HepG2 (cell line): ENCODE results near the gene CRYBA1. TPM values are rescaled to one million over a fixed set of nuclear protein-coding genes. Genes with fewer than 3 reads are reported as not detected.
A peak's percentile ranks its signal among the peaks of the same experiment; 100 is the strongest.

Experiments
- ARID3A ChIP-seq: IDR thresholded peaks from 2 replicates; pipeline ENCODE4 v1.6.1; 2012; ENCODE audit warnings: low read depth, low read length, improper control_type of control experiment
- ATF5 ChIP-seq: sonication (generic); formaldehyde crosslinking; IDR thresholded peaks from 2 replicates; pipeline ENCODE4 v1.4.0; 2020; ENCODE audit warnings: mild to moderate bottlenecking, low read depth, missing genetic modification reagents
- ELK4 ChIP-seq: sonication (generic); formaldehyde crosslinking; IDR thresholded peaks from 2 replicates; pipeline ENCODE4 v1.9.0; 2021; ENCODE audit warnings: missing genetic modification reagents, borderline replicate concordance
- ETV6 ChIP-seq: sonication (generic); formaldehyde crosslinking; conservative IDR thresholded peaks from 2 replicates; pipeline ENCODE4 v1.4.0; 2020; ENCODE audit warnings: missing genetic modification reagents
- GZF1 ChIP-seq: sonication (generic); formaldehyde crosslinking; IDR thresholded peaks from 2 replicates; pipeline ENCODE4 v1.5.1; 2020; ENCODE audit warnings: mild to moderate bottlenecking, missing genetic modification reagents
- HNRNPH1 ChIP-seq: fragments of 200-400 bp; formaldehyde crosslinking; optimal IDR thresholded peaks from 2 replicates; pipeline ENCODE3; 2017; ENCODE audit warnings: mild to moderate bottlenecking, low read depth, low read length
- HOXA7 ChIP-seq: sonication (generic); formaldehyde crosslinking; IDR thresholded peaks from 2 replicates; pipeline ENCODE4 v1.8.1; 2022; ENCODE audit warnings: mild to moderate bottlenecking, missing genetic modification reagents, moderate library complexity
- MEIS1 ChIP-seq: sonication (generic); formaldehyde crosslinking; IDR thresholded peaks from 2 replicates; pipeline ENCODE4 v1.9.0; 2021; ENCODE audit warnings: mild to moderate bottlenecking, missing genetic modification reagents, moderate library complexity, borderline replicate concordance
- MXD3 ChIP-seq: IDR thresholded peaks from 2 replicates; pipeline ENCODE4 v1.6.1; 2016; ENCODE audit warnings: mild to moderate bottlenecking, missing biosample characterization, missing genetic modification reagents
- MXI1 ChIP-seq: IDR thresholded peaks from 3 replicates; pipeline ENCODE4 v1.6.1; 2012; ENCODE audit warnings: low read depth, low read length, inconsistent platforms, borderline replicate concordance
- NCOA1 ChIP-seq: sonication (generic); formaldehyde crosslinking; IDR thresholded peaks from 2 replicates; pipeline ENCODE4 v1.9.0; 2021; ENCODE audit warnings: missing genetic modification reagents
- NR2F1 ChIP-seq, 2 experiments: fragments of 450-650 bp in 1 of 2; formaldehyde crosslinking in 1 of 2; IDR thresholded peaks; 2 replicates each; pipeline versions ENCODE4 v1.5.0 to v1.6.1; 2016 to 2020; ENCODE audit warnings: mild to moderate bottlenecking in 1 of 2, missing compliant biosample characterization in 1 of 2, missing genetic modification reagents in 1 of 2, moderate library complexity in 1 of 2
- PAWR ChIP-seq: sonication (generic); formaldehyde crosslinking; IDR thresholded peaks from 2 replicates; pipeline ENCODE4 v1.4.0; 2020; ENCODE audit warnings: missing genetic modification reagents, mild to moderate bottlenecking, borderline replicate concordance
- PPARG ChIP-seq: conservative IDR thresholded peaks from 2 replicates; pipeline ENCODE4 v1.6.1; 2016; ENCODE audit warnings: missing biosample characterization, missing genetic modification reagents
- RAD51 ChIP-seq: fragments of 450-650 bp; IDR thresholded peaks from 2 replicates; pipeline ENCODE4 v1.6.1; 2016; ENCODE audit warnings: borderline replicate concordance
- RXRA ChIP-seq: sonication (generic); formaldehyde crosslinking; IDR thresholded peaks from 2 replicates; pipeline ENCODE4 v1.5.1; 2020; ENCODE audit warnings: missing genetic modification reagents
- SRSF4 ChIP-seq: fragments of 200-400 bp; formaldehyde crosslinking; IDR thresholded peaks from one replicate; pipeline ENCODE4 v1.6.1; 2018; ENCODE audit warnings: mild to moderate bottlenecking, low read depth, low read length, moderate library complexity; ENCODE audit not compliant: poor library complexity, severe bottlenecking
- SRY ChIP-seq: sonication (generic); formaldehyde crosslinking; IDR thresholded peaks from 2 replicates; pipeline ENCODE4 v1.8.0; 2022; ENCODE audit warnings: mild to moderate bottlenecking, missing genetic modification reagents
- SSRP1 ChIP-seq: IDR thresholded peaks from 2 replicates; pipeline ENCODE4 v1.6.1; 2016; ENCODE audit warnings: control low read depth
- ZBTB42 ChIP-seq: sonication (generic); formaldehyde crosslinking; IDR thresholded peaks from 2 replicates; pipeline ENCODE4 v1.5.0; 2020; ENCODE audit warnings: mild to moderate bottlenecking, missing genetic modification reagents
- ZMAT3 ChIP-seq: sonication (generic); formaldehyde crosslinking; conservative IDR thresholded peaks from 2 replicates; pipeline ENCODE4 v1.7.0; 2021; ENCODE audit warnings: missing genetic modification reagents
- ZNF343 ChIP-seq: sonication (generic); formaldehyde crosslinking; IDR thresholded peaks from 2 replicates; pipeline ENCODE4 v1.4.0; 2020; ENCODE audit warnings: mild to moderate bottlenecking, missing genetic modification reagents
- ZNF430 ChIP-seq: sonication (generic); formaldehyde crosslinking; IDR thresholded peaks from 2 replicates; pipeline ENCODE4 v1.9.0; 2021; ENCODE audit warnings: mild to moderate bottlenecking, missing genetic modification reagents
- ZNF549 ChIP-seq: sonication (generic); formaldehyde crosslinking; IDR thresholded peaks from 2 replicates; pipeline ENCODE4 v1.5.0; 2020; ENCODE audit warnings: missing genetic modification reagents
- ZNF550 ChIP-seq: sonication (generic); formaldehyde crosslinking; IDR thresholded peaks from 2 replicates; pipeline ENCODE4 v1.4.0; 2020; ENCODE audit warnings: mild to moderate bottlenecking, missing genetic modification reagents, borderline replicate concordance
- ZNF569 ChIP-seq: sonication (generic); formaldehyde crosslinking; IDR thresholded peaks from 2 replicates; pipeline ENCODE4 v1.5.0; 2020; ENCODE audit warnings: mild to moderate bottlenecking, missing genetic modification reagents, moderate library complexity, borderline replicate concordance
- ZNF775 ChIP-seq: sonication (generic); formaldehyde crosslinking; IDR thresholded peaks from 2 replicates; pipeline ENCODE4 v1.4.0; 2020; ENCODE audit warnings: missing genetic modification reagents, mild to moderate bottlenecking, moderate library complexity, borderline replicate concordance
- ZNF878 ChIP-seq: sonication (generic); formaldehyde crosslinking; IDR thresholded peaks from 2 replicates; pipeline ENCODE4 v1.8.1; 2023; ENCODE audit warnings: mild to moderate bottlenecking, missing genetic modification reagents, moderate library complexity
- polyA plus RNA-seq, 8 experiments: library from polyadenylated mRNA; depleted of rRNA in 3 of 8; stranded (reverse) in 7 of 8; unstranded in 1 of 8; fragments of >200 nt; fragmentation: Illumina TruSeq in 4 of 8; extraction: Trizol in 4 of 8; gene quantifications; 2 replicates each; pipeline versions ENCODE4 v1.2.1 to v1.2.3, GENCODE V29; 2011 to 2016; ENCODE audit warnings: low read depth in 4 of 8, missing spikeins in 1 of 8, mixed read lengths in 1 of 8; ENCODE audit not compliant: insufficient read depth in 1 of 8
- total RNA-seq, 5 experiments: library from RNA; depleted of rRNA; stranded (reverse); fragments of >200 nt; fragmentation: Illumina TruSeq; extraction: Trizol; gene quantifications; 2 replicates each; pipeline ENCODE4 v1.2.3, GENCODE V29; 2016; ENCODE audit warnings: low read depth in 1 of 5

The CRYBA1 gene
- total and polyA plus RNA-seq, 2 of the 13 experiments (the other 11 are each of a cell fraction or from before 2014, with no cell fraction given): not detected

DNA sequence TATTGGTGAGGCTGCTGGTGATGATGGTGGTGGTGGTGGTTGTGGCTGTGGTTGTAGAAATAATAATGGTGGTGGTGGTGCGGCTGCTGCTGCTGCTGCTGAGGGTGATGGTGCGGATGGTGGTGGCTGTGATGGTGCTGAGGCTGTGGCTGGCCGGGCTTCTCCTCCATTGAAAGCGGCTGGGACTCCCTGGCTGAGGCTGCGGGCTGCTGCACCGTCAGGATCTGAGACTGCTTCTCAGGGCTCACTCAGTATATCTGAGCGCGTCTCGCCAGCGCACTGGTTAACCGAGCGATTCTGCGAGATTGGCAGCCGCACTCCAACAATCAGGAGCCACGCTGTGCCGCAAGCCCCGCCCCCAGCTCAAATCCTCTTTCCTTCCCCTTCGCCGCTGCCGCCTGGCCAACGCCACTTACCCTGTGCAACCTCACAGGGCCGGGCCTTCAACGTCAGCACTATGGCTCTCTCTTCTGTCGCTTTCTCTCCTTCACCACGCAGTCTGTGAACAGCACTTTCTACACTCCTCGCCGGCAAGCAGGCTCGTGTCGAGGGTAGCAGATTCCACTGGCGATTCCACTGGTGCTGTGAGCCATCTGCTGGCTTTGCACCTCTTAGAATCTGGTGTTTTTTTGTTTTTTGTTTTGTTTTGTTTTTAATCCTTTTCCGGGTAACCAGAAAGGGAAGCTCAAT, 47.4 kb downstream of the CRYBA1 start, which contains the start of gene NUFIP2 (continued):
- TF ChIP-seq ELK4 (no peak), ZNF878 (CRISPR knock-in tag) (0 out of 2 replicates have a peak, but pooled peaks have one; percentile 75), MXI1 (peak; percentile 76; the same call in 2 of the 3 replicates), ETV6 (peak; percentile 76; the same call in 1 of the 2 replicates), ZBTB42 (CRISPR knock-in tag) (no peak), MXD3 (CRISPR knock-in tag) (peak; percentile 71), ZNF430 (CRISPR knock-in tag) (peak; percentile 58), ZNF775 (CRISPR knock-in tag) (no peak), ZMAT3 (CRISPR knock-in tag) (peak; percentile 67), ARID3A (no peak), SSRP1 (peak; percentile 81; the same call in 1 of the 2 replicates), ZNF569 (CRISPR knock-in tag) (no peak), RAD51 (no peak), GZF1 (CRISPR knock-in tag) (peak; percentile 64; the same call in 1 of the 2 replicates), RXRA (CRISPR knock-in tag) (peak; percentile 76), ZNF549 (CRISPR knock-in tag) (no peak), ZNF343 (peak; percentile 69), MEIS1 (CRISPR knock-in tag) (0 out of 2 replicates have a peak, but pooled peaks have one; percentile 69), ZNF550 (CRISPR knock-in tag) (no peak), HNRNPH1 (no peak), SRY (CRISPR knock-in tag) (peak; percentile 89), NCOA1 (CRISPR knock-in tag) (no peak), PPARG (CRISPR knock-in tag) (no peak; the same call in 1 of the 2 replicates), SRSF4 (no peak), ATF5 (CRISPR knock-in tag) (no peak), HOXA7 (no peak), PAWR (no peak), NR2F1 (CRISPR knock-in tag; IDR thresholded peaks at IDR 0.05) (no peak)
